Neural crest cell (in vitro differentiated cells): Measurements from ENCODE around the gene TWNK. TPM values are rescaled to one million over a fixed set of nuclear protein-coding genes. Genes with fewer than 3 reads are reported as not detected.

Source experiments
- DNase-seq: peaks from one replicate; pipeline ENCODE4 v3.0.0; 2021; ENCODE audit warnings: low read depth, mixed read lengths, low spot score
- H3K27ac Mint-ChIP-seq: one replicate; pipeline ENCODE4 v1.8.0; 2021; ENCODE audit warnings: mild to moderate bottlenecking, mixed read lengths; ENCODE audit not compliant: unreplicated experiment
- H3K27me3 Mint-ChIP-seq: 2 replicates; pipeline ENCODE4 v1.8.0; 2021; ENCODE audit warnings: low read depth, mild to moderate bottlenecking, mixed read lengths
- H3K36me3 Mint-ChIP-seq: 2 replicates; pipeline ENCODE4 v1.8.0; 2021; ENCODE audit warnings: low read depth, mild to moderate bottlenecking, mixed read lengths
- H3K4me1 Mint-ChIP-seq: 2 replicates; pipeline ENCODE4 v1.8.0; 2021; ENCODE audit warnings: mixed read lengths
- H3K4me3 Mint-ChIP-seq: one replicate; pipeline ENCODE4 v1.8.0; 2021; ENCODE audit warnings: mild to moderate bottlenecking, mixed read lengths
- H3K9me3 Mint-ChIP-seq: 2 replicates; pipeline ENCODE4 v1.8.0; 2021; ENCODE audit warnings: mixed read lengths
- CTCF ChIP-seq: fragments of 200-600 bp; sonication (generic); conservative IDR thresholded peaks from 2 replicates; pipeline ENCODE4 v1.5.0; 2021; ENCODE audit warnings: antibody characterized with exemption, mild to moderate bottlenecking
- total RNA-seq: library from RNA; stranded (reverse); gene quantifications from 2 replicates; pipeline ENCODE4 v1.2.1, GENCODE V29; 2021

TWNK gene
- total RNA-seq, 1 donor from 2014 or later, result 14.6 TPM

- TF ChIP-seq CTCF, result no peak
- Mint-ChIP-seq H3K36me3 (no peaks in the 10 kb centered on the region), H3K27me3 (peaks cover 52% of the 10 kb centered on the region), H3K27ac (no peak overlapping the region), H3K4me1 (peaks cover 3% of the 10 kb centered on the region), H3K4me3 (no peak overlapping the region), H3K9me3 (no peaks in the 10 kb centered on the region)
- no peak for DNase-seq
Measured at GRCh38 chr10:101021239-101021638, 33.9 kb downstream of the TWNK start.

- Mint-ChIP-seq H3K9me3 (no peaks in the 10 kb centered on the region), H3K4me1 (peaks cover 3% of the 10 kb centered on the region), H3K36me3 (no peaks in the 10 kb centered on the region), H3K27me3 (peaks cover 47% of the 10 kb centered on the region), H3K27ac (no peak overlapping the region), H3K4me3 (no peak overlapping the region)
- TF ChIP-seq CTCF, result no peak
- DNase-seq, result no peak
Measured at GRCh38 chr10:101021692-101022251, 34.4 kb downstream of the TWNK start.

GRCh38 chr10:101022967-101023705 is 35.8 kb downstream of the TWNK start:
- no peak for TF ChIP-seq CTCF
- Mint-ChIP-seq H3K4me3 (no peak overlapping the region), H3K4me1 (peaks cover 3% of the 10 kb centered on the region), H3K36me3 (no peaks in the 10 kb centered on the region), H3K27ac (no peak overlapping the region), H3K9me3 (no peaks in the 10 kb centered on the region), H3K27me3 (peaks cover 40% of the 10 kb centered on the region)
- DNase-seq, result no peak

- no peak overlapping the region for H3K27ac Mint-ChIP-seq
- no peaks in the 10 kb centered on the region for H3K36me3 Mint-ChIP-seq
- peaks cover 14% of the 10 kb centered on the region for H3K4me1 Mint-ChIP-seq
- H3K9me3 Mint-ChIP-seq, result no peaks in the 10 kb centered on the region
- TF ChIP-seq CTCF, result no peak
- DNase-seq, result no peak
- no peak overlapping the region for H3K4me3 Mint-ChIP-seq
- H3K27me3 Mint-ChIP-seq, result peaks cover 44% of the 10 kb centered on the region
Measured at GRCh38 chr10:101027106-101027720, 39.9 kb downstream of the TWNK start.

GRCh38 chr10:101028446-101029337 is 41.3 kb downstream of the TWNK start:
- peaks cover 21% of the 10 kb centered on the region for H3K4me1 Mint-ChIP-seq
- DNase-seq, result no peak
- H3K27me3 Mint-ChIP-seq, result peaks cover 59% of the 10 kb centered on the region
- no peaks in the 10 kb centered on the region for H3K36me3 Mint-ChIP-seq
- no peak for TF ChIP-seq CTCF
- no peak overlapping the region for H3K4me3 Mint-ChIP-seq
- H3K9me3 Mint-ChIP-seq, result no peaks in the 10 kb centered on the region
- H3K27ac Mint-ChIP-seq, result no peak overlapping the region
